ENCODE data around the gene USHBP1. TPM values are rescaled to one million over a fixed set of nuclear protein-coding genes. Genes with fewer than 3 reads are reported as not detected.

The USHBP1 gene
- total and polyA plus RNA-seq, 7 experiments from 2014 or later: 0.22 to 1.2 (median 0.49) TPM; not detected in 1

Other genes starting within 250 kb of the USHBP1 start
- 1 to 10 TPM in 4 of 5 experiments, under 1 TPM in 1; 0.44 to 6.6 (median 3.2) TPM for gene CPAMD8, start 237.9 kb downstream of the USHBP1 start, total RNA-seq
- under 1 TPM; 0.18 to 0.66 TPM for gene CPAMD8, start 237.9 kb downstream of the USHBP1 start, polyA plus RNA-seq
- 10 to 100 TPM; 16.7 to 31.5 (median 19.3) TPM for gene HAUS8, start 189.3 kb downstream of the USHBP1 start, total RNA-seq
- 10 to 100 TPM in 1 of 2 donors, 1 to 10 TPM in 1; 9.4 to 11.5 TPM for gene HAUS8, start 189.3 kb downstream of the USHBP1 start, polyA plus RNA-seq
- 100 to 1,000 TPM; 154 to 297 (median 205) TPM for gene MYO9B, start 189.0 kb downstream of the USHBP1 start, total RNA-seq
- 10 to 100 TPM in 1 of 2 donors, 1 to 10 TPM in 1; 5.6 to 26.2 TPM for gene MYO9B, start 189.0 kb downstream of the USHBP1 start, polyA plus RNA-seq
- gene USE1, start 49.4 kb downstream of the USHBP1 start, total RNA-seq: 10 to 100 TPM; 24.7 to 51.1 (median 30.5) TPM
- gene USE1, start 49.4 kb downstream of the USHBP1 start, polyA plus RNA-seq: 10 to 100 TPM; 63.1 to 68.3 TPM
- gene OCEL1, start 38.5 kb downstream of the USHBP1 start, total RNA-seq: 10 to 100 TPM; 21.8 to 32.8 (median 29.8) TPM
- 10 to 100 TPM; 37.7 to 41.1 TPM for gene OCEL1, start 38.5 kb downstream of the USHBP1 start, polyA plus RNA-seq
- gene NR2F6, start 18.8 kb downstream of the USHBP1 start, total RNA-seq: 1 to 10 TPM; 2.2 to 7.8 (median 7.0) TPM
- 1 to 10 TPM; 1.4 to 1.8 TPM for gene NR2F6, start 18.8 kb downstream of the USHBP1 start, polyA plus RNA-seq
- 100 to 1,000 TPM in 2 of 5 experiments, 10 to 100 TPM in 3; 72.4 to 111 (median 95.6) TPM for gene BABAM1, start 2.7 kb upstream of the USHBP1 start, total RNA-seq
- 100 to 1,000 TPM in 1 of 2 donors, 10 to 100 TPM in 1; 94.9 to 110 TPM for gene BABAM1, start 2.7 kb upstream of the USHBP1 start, polyA plus RNA-seq
- gene ANKLE1, start 17.2 kb upstream of the USHBP1 start, total RNA-seq: 1 to 10 TPM; 2.3 to 5.5 (median 3.4) TPM
- gene ANKLE1, start 17.2 kb upstream of the USHBP1 start, polyA plus RNA-seq: under 1 TPM in 1 of 2 donors, not detected in 1; 0.29 TPM
- 10 to 100 TPM in 2 of 5 experiments, 1 to 10 TPM in 3; 7.0 to 12.3 (median 9.5) TPM for gene ABHD8, start 38.7 kb upstream of the USHBP1 start, total RNA-seq
- gene ABHD8, start 38.7 kb upstream of the USHBP1 start, polyA plus RNA-seq: 10 to 100 TPM in 1 of 2 donors, 1 to 10 TPM in 1; 7.5 to 12.4 TPM
- gene MRPL34, start 41.1 kb upstream of the USHBP1 start, total RNA-seq: 10 to 100 TPM; 37.0 to 76.0 (median 73.3) TPM
- gene MRPL34, start 41.1 kb upstream of the USHBP1 start, polyA plus RNA-seq: 100 to 1,000 TPM; 203 to 217 TPM
- gene DDA1, start 44.8 kb upstream of the USHBP1 start, total RNA-seq: 10 to 100 TPM; 31.6 to 41.9 (median 39.5) TPM
- gene DDA1, start 44.8 kb upstream of the USHBP1 start, polyA plus RNA-seq: 10 to 100 TPM; 19.7 to 30.9 TPM
- 10 to 100 TPM; 12.9 to 22.3 (median 16.9) TPM for gene ANO8, start 70.1 kb upstream of the USHBP1 start, total RNA-seq
- gene ANO8, start 70.1 kb upstream of the USHBP1 start, polyA plus RNA-seq: under 1 TPM; 0.26 to 0.30 TPM
- 10 to 100 TPM; 29.6 to 59.8 (median 40.4) TPM for gene GTPBP3, start 72.8 kb upstream of the USHBP1 start, total RNA-seq
- gene GTPBP3, start 72.8 kb upstream of the USHBP1 start, polyA plus RNA-seq: 10 to 100 TPM in 1 of 2 donors, 1 to 10 TPM in 1; 5.1 to 15.9 TPM
- under 1 TPM in 3 of 5 experiments, not detected in 2; 0.24 to 0.43 (median 0.42) TPM for gene PLVAP, start 112.6 kb upstream of the USHBP1 start, total RNA-seq
- gene PLVAP, start 112.6 kb upstream of the USHBP1 start, polyA plus RNA-seq: not detected
- 1 to 10 TPM in 4 of 5 experiments, under 1 TPM in 1; 0.47 to 4.8 (median 2.3) TPM for gene CCDC194, start 129.5 kb upstream of the USHBP1 start, total RNA-seq
- gene CCDC194, start 129.5 kb upstream of the USHBP1 start, polyA plus RNA-seq: not detected
- 100 to 1,000 TPM in 1 of 5 experiments, 10 to 100 TPM in 4; 29.9 to 221 (median 57.1) TPM for gene BST2, start 140.9 kb upstream of the USHBP1 start, total RNA-seq
- 100 to 1,000 TPM; 105 to 115 TPM for gene BST2, start 140.9 kb upstream of the USHBP1 start, polyA plus RNA-seq
- 10 to 100 TPM; 19.5 to 45.1 (median 33.3) TPM for gene MVB12A, start 155.3 kb upstream of the USHBP1 start, total RNA-seq
- gene MVB12A, start 155.3 kb upstream of the USHBP1 start, polyA plus RNA-seq: 10 to 100 TPM; 26.8 to 31.3 TPM
- not detected for gene TMEM221, start 183.9 kb upstream of the USHBP1 start, total RNA-seq
- not detected for gene TMEM221, start 183.9 kb upstream of the USHBP1 start, polyA plus RNA-seq
- not detected for gene NXNL1, start 196.2 kb upstream of the USHBP1 start, total RNA-seq
- gene NXNL1, start 196.2 kb upstream of the USHBP1 start, polyA plus RNA-seq: not detected
- 10 to 100 TPM in 4 of 5 experiments, 1 to 10 TPM in 1; 3.1 to 15.1 (median 11.0) TPM for gene SLC27A1, start 205.8 kb upstream of the USHBP1 start, total RNA-seq
- gene SLC27A1, start 205.8 kb upstream of the USHBP1 start, polyA plus RNA-seq: 1 to 10 TPM; 5.0 to 8.2 TPM
- 10 to 100 TPM; 53.3 to 83.3 (median 74.1) TPM for gene PGLS, start 246.9 kb upstream of the USHBP1 start, total RNA-seq
- gene PGLS, start 246.9 kb upstream of the USHBP1 start, polyA plus RNA-seq: 10 to 100 TPM; 67.0 to 77.1 TPM

All from naive thymus-derived CD4-positive, alpha-beta T cell (primary cell).